GM12891 (cell line): ENCODE measurements around the gene GLIS1.

Experiments used
- PAX5 ChIP-seq: IDR thresholded peaks from 2 replicates; pipeline ENCODE4 v1.6.1; 2011; ENCODE audit warnings: low read length, moderate library complexity, mild to moderate bottlenecking; ENCODE audit not compliant: insufficient read depth, severe bottlenecking
- POLR2A ChIP-seq: IDR thresholded peaks from 2 replicates; pipeline ENCODE4 v1.6.1; 2011; ENCODE audit warnings: low read depth, low read length, control low read depth
- POLR2AphosphoS5 ChIP-seq: IDR thresholded peaks from 2 replicates; pipeline ENCODE4 v1.6.1; 2011; ENCODE audit warnings: low read depth, low read length, control low read depth
- SPI1 ChIP-seq: IDR thresholded peaks from 2 replicates; pipeline ENCODE4 v1.6.1; 2011; ENCODE audit warnings: low read depth, low read length, control low read depth
- TAF1 ChIP-seq: IDR thresholded peaks from 2 replicates; pipeline ENCODE4 v1.6.1; 2011; ENCODE audit warnings: low read depth, low read length, control low read depth

DNA sequence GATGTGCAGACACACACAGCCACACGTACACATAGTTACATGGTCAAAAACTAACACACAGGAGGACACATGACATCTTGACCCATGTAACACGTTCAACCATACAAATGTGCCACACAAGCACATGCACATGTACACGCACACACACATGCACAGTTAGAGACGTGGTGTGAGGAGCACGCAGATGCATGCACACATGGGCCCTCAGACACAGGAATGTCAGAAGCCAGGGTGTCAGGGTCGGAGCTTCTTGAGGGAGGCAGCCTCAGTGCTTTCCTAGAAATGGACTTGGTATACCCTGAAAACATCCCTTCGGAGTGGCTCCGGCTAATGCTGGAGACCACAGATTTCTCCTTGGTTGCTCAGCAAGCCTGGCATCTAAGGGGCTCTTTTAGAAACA lies 165.4 kb downstream of the GLIS1 start:
- TF ChIP-seq POLR2A: no peak
- no peak for TF ChIP-seq POLR2AphosphoS5
- TF ChIP-seq TAF1: no peak
- no peak for TF ChIP-seq SPI1
- TF ChIP-seq PAX5: no peak
